Prostate gland (tissue), 2 donors: Measurements from ENCODE around the gene PTPRK.

Experiments used
- POLR2A ChIP-seq: fragments of 450-650 bp; IDR thresholded peaks from one replicate; pipeline ENCODE4 v1.6.1; 2016; ENCODE audit warnings: antibody characterized with exemption, mild to moderate bottlenecking
- TF ChIP-seq, protein P1 (sequence below), 4 experiments: fragments of 200-600 bp in 2 of 4; fragments of 450-650 bp in 2 of 4; sonication (generic) in 2 of 4; IDR thresholded peaks; 1 replicate in 3 of 4; 2 replicates in 1 of 4; pipeline ENCODE4 v1.5.1; 2016 to 2019; ENCODE audit warnings: antibody characterized with exemption in 4 of 4, mild to moderate bottlenecking in 2 of 4, moderate library complexity in 2 of 4

DNA sequence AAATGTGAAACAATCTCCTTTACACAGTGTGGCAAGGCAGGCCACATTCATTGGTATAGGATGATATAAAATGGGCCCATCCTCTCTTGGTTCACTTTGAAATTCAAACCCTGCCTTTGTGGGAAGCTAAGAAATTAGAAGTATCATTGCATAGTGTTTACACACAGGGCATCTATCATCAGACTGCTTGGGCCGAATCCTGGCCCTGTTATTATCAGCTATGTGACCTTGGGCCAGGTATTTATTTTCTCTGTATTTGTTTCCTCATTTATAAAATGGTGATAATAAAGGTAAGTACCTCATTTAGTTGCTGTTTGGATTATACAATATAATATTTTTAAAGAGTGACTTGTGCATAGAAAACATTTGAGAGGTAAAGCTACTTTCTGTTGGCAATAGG, 45.5 kb downstream of the PTPRK start:
- TF ChIP-seq, protein P1, sequence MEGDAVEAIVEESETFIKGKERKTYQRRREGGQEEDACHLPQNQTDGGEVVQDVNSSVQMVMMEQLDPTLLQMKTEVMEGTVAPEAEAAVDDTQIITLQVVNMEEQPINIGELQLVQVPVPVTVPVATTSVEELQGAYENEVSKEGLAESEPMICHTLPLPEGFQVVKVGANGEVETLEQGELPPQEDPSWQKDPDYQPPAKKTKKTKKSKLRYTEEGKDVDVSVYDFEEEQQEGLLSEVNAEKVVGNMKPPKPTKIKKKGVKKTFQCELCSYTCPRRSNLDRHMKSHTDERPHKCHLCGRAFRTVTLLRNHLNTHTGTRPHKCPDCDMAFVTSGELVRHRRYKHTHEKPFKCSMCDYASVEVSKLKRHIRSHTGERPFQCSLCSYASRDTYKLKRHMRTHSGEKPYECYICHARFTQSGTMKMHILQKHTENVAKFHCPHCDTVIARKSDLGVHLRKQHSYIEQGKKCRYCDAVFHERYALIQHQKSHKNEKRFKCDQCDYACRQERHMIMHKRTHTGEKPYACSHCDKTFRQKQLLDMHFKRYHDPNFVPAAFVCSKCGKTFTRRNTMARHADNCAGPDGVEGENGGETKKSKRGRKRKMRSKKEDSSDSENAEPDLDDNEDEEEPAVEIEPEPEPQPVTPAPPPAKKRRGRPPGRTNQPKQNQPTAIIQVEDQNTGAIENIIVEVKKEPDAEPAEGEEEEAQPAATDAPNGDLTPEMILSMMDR (IDR thresholded peaks at IDR 0.05) = no peak
- no peak for TF ChIP-seq POLR2A
